GM12891 (cell line): ENCODE data around the gene SMIM35.

ENCODE experiments used
- POLR2A ChIP-seq: IDR thresholded peaks from 2 replicates; pipeline ENCODE4 v1.6.1; 2011; ENCODE audit warnings: low read depth, low read length, control low read depth
- POLR2AphosphoS5 ChIP-seq: IDR thresholded peaks from 2 replicates; pipeline ENCODE4 v1.6.1; 2011; ENCODE audit warnings: low read depth, low read length, control low read depth
- TAF1 ChIP-seq: IDR thresholded peaks from 2 replicates; pipeline ENCODE4 v1.6.1; 2011; ENCODE audit warnings: low read depth, low read length, control low read depth

DNA sequence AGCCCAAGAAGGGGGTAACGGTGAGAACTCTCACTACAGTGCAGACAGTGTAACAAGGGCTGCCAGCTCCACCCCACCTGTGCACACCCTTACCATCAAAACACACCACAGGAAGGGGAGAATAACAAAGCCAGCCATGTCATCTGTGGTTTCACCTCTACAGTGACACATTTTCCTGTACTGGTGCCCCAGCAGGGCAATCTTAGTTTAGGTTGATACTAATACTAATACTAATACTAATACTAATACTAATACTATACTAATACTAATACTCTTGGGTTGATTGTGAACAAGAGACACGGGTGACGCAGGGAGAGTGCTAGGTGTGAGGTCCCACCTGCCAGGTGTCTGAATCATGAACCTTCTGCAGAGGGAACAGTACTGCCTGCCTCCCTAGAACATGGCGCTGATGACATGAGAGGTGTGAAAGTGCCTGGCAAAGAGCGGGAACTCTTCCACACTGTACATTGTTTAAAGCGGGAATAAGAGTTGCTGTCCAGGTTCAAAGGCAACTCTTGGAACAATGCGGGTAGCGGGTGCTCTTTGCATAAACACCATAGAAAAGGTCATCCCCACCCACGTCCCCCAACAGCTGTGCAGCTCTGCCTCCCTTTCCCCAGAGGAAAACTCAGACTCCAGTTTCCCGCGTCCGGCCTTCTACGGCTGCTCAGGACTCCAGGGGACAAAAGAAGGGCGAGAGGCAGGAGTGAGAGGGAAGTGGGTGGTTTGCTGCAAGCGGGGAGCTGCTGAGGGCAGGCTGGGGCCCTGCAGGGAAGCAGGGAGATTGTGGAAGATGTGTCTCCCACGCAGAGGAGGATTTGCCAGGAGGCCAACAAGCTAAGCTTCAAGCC is 34.9 kb downstream of the SMIM35 start:
- no peak for TF ChIP-seq POLR2A
- TF ChIP-seq TAF1, result no peak
- TF ChIP-seq POLR2AphosphoS5, result no peak
